Astrocyte of the cerebellum (primary cell): ENCODE data around the gene MED13L.

Experiments
- DNase-seq: peaks from one replicate; pipeline ENCODE4 v3.0.0-alpha.2; 2011; ENCODE audit warnings: low read depth
- H3K4me3 ChIP-seq: 2 replicates; pipeline ENCODE4 v1.5.1; 2011; ENCODE audit warnings: mild to moderate bottlenecking, low read depth, low read length, moderate library complexity
- in situ Hi-C: cut with HindIII; loops from 2 replicates; pipeline ENCODE4 v1.10.0; 2017; ENCODE audit warnings: low sequenced_read_pairs
- TF ChIP-seq, protein P1 (sequence below): IDR thresholded peaks from 2 replicates; pipeline ENCODE4 v1.5.1; 2012; ENCODE audit warnings: low read length, low read depth, moderate library complexity, mild to moderate bottlenecking; ENCODE audit errors: missing control alignments

The MED13L gene

DNA sequence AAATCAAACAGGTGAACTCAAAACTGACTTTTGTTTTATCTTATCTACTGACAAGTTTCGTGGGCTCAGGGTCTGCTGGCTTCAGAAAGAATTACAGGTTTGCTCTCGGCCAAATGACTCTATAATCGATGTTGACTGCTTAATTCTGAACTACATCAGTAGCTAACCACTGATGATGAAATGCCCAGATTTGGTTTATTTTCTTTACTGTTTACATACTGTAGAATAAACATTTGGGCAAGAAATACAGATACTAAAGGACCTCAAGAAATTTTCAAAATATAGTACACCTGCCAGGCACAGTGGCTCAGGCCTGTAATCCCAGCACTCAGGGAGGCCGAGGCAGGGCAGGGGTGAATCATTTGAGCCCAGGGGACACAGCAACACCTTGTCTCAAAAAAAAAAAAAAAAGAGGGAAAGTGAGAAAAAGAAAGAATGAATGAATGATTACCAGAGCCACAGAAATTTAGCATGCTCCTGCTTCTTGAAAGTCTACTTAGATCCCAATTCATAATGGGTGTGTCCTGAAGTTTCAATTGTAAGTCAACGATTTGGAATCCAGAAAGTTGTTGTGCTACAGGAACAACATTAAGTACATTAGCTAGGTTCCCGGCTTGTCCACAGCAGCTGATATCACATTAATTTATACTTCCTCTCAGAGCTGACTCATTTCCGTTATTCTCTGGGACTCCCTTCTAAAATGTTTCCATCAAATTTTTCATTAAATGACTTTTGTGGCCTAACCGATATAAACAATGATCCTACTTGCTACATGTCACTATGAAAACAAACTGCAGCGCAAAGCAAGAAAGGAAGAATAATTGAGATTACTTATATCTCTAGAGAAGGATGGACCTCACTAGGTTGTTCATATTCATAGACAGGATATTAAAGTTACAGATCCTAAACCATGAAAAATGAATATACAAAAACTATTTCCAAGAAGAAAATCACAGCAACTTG lies 134.3 kb downstream of the MED13L start:
- in situ Hi-C loops: no loop called here
- no peak overlapping the region for H3K4me3 ChIP-seq
- TF ChIP-seq, protein P1, sequence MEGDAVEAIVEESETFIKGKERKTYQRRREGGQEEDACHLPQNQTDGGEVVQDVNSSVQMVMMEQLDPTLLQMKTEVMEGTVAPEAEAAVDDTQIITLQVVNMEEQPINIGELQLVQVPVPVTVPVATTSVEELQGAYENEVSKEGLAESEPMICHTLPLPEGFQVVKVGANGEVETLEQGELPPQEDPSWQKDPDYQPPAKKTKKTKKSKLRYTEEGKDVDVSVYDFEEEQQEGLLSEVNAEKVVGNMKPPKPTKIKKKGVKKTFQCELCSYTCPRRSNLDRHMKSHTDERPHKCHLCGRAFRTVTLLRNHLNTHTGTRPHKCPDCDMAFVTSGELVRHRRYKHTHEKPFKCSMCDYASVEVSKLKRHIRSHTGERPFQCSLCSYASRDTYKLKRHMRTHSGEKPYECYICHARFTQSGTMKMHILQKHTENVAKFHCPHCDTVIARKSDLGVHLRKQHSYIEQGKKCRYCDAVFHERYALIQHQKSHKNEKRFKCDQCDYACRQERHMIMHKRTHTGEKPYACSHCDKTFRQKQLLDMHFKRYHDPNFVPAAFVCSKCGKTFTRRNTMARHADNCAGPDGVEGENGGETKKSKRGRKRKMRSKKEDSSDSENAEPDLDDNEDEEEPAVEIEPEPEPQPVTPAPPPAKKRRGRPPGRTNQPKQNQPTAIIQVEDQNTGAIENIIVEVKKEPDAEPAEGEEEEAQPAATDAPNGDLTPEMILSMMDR: no peak
- DNase-seq: no peak

DNA sequence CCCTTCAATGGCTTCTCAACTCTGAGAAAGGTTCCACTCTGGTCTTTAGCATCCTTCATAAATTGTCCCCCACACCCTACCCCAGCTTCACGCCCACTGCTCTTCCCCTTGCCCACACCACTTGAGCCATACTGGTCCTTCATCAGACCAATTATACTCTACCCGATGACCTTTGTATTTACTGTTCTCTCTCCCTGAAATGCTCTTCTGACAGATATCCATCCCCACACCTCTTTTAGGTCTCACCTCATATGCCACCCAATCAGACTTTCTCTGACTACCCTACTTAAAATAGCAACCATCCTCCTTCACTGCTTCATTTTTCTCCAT lies 135.7 kb downstream of the MED13L start:
- in situ Hi-C loops: no loop called here
- no peak for DNase-seq
- TF ChIP-seq, protein P1: no peak
- H3K4me3 ChIP-seq: no peak overlapping the region

DNA sequence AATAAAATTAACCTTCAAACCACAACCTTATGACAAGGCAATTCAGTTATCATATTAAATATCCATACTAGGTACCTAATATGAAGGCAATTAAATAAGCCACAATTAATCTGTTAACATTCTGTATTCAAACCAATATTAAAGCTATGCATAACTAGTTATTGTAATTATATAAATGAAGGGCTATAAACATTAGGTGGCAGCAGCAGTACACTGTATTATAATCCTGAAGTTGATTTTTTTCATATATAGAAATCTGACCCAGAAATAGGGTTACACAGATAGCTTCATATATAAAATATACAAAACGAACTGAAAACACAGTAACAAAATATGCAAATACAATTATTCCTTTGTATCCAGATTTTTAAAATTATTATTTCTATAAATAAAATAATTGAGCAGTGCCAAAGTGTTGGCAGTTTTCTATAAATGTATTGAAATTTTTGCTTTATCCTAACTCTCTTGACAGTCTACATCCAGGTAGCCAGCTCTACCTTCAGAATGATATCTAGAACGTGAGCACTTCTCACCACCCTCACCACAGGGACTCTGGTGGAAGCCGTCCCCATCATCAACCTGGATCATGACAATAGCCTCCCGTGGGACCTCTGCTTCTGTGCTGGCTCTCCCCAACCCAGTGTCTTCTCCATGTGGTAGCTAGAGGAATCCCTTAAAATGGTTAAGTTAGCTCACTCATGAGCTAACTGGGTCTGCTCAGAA lies 136.2 kb downstream of the MED13L start:
- in situ Hi-C loops: no loop called here
- no peak for DNase-seq
- no peak overlapping the region for H3K4me3 ChIP-seq
- TF ChIP-seq, protein P1: no peak

DNA sequence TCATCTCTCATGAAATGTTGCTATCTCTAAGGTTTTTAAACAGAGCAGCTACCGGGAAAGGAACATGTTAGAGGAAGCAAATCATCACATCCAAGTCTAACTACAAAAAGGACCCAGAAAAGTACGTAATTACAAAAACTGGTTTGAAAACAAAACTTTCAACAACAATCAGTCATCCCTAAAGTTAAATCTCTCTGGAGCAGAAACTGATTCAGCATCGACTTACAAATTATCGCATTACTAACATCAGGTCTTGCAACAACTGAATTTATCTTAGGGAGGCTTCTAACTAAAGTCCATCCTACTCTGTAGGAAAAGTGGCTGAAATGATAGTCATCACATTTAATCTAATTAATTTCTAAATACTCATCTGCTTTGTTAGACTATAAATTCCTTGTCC lies 137.0 kb downstream of the MED13L start:
- no peak for DNase-seq
- in situ Hi-C loops: no loop called here
- TF ChIP-seq, protein P1: no peak
- no peak overlapping the region for H3K4me3 ChIP-seq

DNA sequence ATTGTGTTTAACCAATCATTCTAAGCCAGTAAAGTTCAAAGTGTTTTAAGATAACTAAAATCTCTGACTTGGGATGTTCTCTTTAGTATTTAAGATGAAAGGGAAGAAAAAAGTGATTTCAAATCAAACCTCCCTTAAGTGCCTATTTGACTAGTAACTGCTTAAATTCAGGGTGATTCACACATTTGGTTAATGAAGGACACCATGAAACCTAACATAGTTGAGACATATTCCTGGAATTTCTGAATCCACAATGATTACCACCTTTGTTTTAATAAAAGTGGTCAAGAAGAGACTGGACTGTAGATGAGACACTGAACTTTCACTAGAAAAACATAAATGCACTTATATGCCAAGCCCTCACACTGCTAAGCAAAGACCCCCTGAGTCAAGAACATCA lies 138.7 kb downstream of the MED13L start:
- no peak for DNase-seq
- TF ChIP-seq, protein P1: no peak
- in situ Hi-C loops: loop anchor here (5.0 kb wide), 1 partner anchor 79 kb away; no protein-coding TSS in a partner anchor
- H3K4me3 ChIP-seq: no peak overlapping the region

DNA sequence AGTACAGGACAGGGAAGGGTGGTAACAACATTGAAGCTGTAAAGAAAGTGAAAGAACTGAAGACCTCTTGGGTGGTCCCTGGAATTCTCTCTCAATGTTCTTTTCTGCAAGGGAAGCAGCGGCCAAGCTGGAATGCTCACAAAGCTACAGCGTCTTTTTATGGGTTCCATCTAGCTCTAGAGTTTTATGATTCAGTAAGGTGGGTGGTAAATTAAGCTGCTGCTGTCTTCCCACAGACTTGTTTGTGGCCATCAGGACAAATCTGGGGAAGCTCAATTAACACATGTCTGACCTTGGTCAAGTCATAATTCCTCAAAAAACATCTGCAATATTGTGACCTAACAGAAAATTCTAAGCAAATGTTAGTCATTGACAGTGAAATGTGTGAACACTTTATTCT lies 139.1 kb downstream of the MED13L start:
- no peak overlapping the region for H3K4me3 ChIP-seq
- DNase-seq: no peak
- in situ Hi-C loops: loop anchor here (5.0 kb wide), 1 partner anchor 79 kb away; no protein-coding TSS in a partner anchor
- TF ChIP-seq, protein P1: no peak
